ENCODE measurements around the gene LCN15. TPM values are rescaled to one million over a fixed set of nuclear protein-coding genes. Genes with fewer than 3 reads are reported as not detected.

Gene LCN15
- total and polyA plus RNA-seq, 9 donors = not detected

DNA sequence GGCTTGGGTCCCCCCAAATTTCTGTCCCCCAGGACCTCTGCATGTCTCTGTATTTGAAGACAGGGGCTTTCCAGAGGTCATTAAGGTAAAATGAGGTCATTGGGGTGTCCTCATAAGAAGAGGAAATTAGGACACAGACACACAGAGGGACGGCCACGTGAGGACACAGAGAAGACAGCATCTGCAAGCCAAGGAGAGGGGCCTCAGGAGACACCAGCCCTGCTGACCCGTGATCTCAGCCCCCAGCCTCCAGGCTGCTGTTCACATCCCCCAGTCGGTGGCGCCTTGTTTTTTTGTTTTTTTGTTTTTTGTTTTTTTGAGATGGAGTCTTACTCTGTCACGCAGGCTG is 30.7 kb upstream of the LCN15 start:
- Histone ChIP-seq H3K9me3 (no peaks in the 10 kb centered on the region), H3K27me3 (no peaks in the 10 kb centered on the region), H3K4me3 (no peak overlapping the region), H3K27ac (no peak overlapping the region), H3K4me1 (ENCODE audit: insufficient read depth) (peaks cover 26% of the 10 kb centered on the region), H3K36me3 (no peaks in the 10 kb centered on the region)
- DNase-seq = peak in 1 of 5 donors; percentile 31
- WGBS, 3 donors = 49 to 64% (median 57%) methylated on average over 6 of the region's 6 CpGs
- TF ChIP-seq, protein P1, sequence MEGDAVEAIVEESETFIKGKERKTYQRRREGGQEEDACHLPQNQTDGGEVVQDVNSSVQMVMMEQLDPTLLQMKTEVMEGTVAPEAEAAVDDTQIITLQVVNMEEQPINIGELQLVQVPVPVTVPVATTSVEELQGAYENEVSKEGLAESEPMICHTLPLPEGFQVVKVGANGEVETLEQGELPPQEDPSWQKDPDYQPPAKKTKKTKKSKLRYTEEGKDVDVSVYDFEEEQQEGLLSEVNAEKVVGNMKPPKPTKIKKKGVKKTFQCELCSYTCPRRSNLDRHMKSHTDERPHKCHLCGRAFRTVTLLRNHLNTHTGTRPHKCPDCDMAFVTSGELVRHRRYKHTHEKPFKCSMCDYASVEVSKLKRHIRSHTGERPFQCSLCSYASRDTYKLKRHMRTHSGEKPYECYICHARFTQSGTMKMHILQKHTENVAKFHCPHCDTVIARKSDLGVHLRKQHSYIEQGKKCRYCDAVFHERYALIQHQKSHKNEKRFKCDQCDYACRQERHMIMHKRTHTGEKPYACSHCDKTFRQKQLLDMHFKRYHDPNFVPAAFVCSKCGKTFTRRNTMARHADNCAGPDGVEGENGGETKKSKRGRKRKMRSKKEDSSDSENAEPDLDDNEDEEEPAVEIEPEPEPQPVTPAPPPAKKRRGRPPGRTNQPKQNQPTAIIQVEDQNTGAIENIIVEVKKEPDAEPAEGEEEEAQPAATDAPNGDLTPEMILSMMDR (IDR thresholded peaks at IDR 0.05) = no peak
- TF ChIP-seq POLR2A (IDR thresholded peaks at IDR 0.05) (no peak), EP300 (IDR thresholded peaks at IDR 0.05) (no peak)
- intact Hi-C loops (cut with DNase I) = loop anchor here in 1 of 4 donors (10.0 kb wide), 1 partner anchor 50 kb away; the partner anchor contains the start of genes AJM1 and PHPT1

DNA sequence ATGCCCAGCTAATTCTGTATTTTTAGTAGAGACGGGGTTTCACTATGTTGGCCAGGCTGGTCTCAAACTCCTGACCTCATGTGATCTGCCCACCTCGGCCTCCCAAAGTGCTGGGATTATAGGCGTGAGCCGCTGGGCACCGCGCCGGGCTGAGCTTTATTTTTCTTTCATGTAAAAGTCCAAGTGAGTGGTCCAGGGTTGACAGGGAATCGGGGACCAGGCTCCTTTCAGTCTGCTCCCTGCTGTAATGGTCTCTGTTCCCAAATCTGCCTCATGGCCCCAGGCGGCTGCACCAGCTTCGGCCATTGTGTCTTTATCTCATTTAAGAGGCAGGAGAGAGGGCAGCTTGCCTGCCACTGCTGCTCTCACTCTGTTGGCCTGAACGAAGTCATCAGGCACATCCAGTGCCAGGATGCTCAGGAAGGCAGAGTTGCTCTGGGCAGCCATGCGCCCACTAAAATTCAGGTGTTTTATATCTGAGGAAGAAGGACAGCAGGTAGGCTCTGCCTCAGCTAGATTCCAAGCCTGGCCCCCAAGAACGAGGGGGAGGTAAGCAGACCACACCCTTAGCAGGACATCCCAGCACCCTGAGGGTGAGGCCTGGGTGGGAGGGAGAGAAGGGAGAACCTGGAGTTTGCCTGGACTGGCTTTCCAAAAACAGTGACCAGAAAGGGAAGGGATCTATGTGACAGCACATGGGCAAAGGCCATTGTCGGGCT is 30.1 kb upstream of the LCN15 start:
- no peaks in the 10 kb centered on the region for H3K27me3 ChIP-seq
- H3K36me3 ChIP-seq = no peaks in the 10 kb centered on the region
- intact Hi-C loops (cut with DNase I) = loop anchor here in 1 of 4 donors (10.0 kb wide), 1 partner anchor 50 kb away; the partner anchor contains the start of genes AJM1 and PHPT1
- no peak for TF ChIP-seq EP300 (IDR thresholded peaks at IDR 0.05)
- TF ChIP-seq POLR2A (IDR thresholded peaks at IDR 0.05) = no peak
- TF ChIP-seq, protein P1 (IDR thresholded peaks at IDR 0.05) = no peak
- H3K4me1 ChIP-seq (ENCODE audit: insufficient read depth) = peaks cover 23% of the 10 kb centered on the region
- 85 to 91% (median 86%) methylated on average over 14 of the region's 14 CpGs for WGBS, 3 donors
- H3K4me3 ChIP-seq = no peak overlapping the region
- H3K27ac ChIP-seq = no peak overlapping the region
- DNase-seq = peak in 1 of 5 donors; percentile 36
- no peaks in the 10 kb centered on the region for H3K9me3 ChIP-seq

DNA sequence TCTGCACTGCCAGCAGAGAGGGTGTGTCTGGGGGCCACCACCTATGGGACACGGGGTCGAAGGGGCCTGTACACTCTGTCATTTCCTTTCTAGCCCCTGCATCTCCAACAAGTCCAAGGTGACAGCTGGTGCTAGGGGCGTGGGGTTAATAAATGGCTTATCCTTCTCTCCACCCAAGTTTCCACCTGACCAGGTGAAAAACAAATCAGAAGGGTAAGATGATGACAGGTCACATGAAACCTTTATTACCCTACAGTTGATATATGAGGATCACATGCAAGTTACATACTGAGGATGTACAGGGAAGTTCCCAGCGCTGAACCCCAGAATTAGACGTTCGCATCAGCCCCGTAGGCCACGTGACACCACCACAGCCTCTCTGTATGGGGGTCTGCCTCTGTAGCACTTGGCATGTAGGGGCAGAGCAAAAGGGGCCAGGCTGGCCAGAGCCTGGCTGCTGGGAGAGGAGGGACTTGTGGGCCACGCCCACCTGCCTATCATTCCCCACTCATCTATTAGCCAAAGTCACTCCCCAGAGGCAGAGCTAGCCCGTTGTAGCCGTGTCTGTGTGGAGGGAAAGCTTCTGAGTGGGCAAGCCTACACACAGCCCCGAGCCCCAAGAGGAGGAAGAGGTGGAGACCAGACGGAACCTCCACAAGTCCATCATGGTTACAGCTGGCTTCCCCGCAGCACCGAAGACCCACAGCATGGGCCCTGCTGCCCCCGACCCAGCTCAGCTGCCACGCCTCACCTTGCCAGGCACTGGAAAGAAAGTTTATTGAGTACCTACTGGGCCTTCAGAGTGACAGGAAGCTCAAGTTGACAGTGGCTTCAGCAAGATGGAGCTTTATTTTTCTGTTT is 29.0 kb upstream of the LCN15 start:
- Histone ChIP-seq H3K4me3 (no peak overlapping the region), H3K36me3 (no peaks in the 10 kb centered on the region), H3K27me3 (no peaks in the 10 kb centered on the region), H3K4me1 (ENCODE audit: insufficient read depth) (peaks cover 16% of the 10 kb centered on the region), H3K9me3 (no peaks in the 10 kb centered on the region), H3K27ac (no peak overlapping the region)
- WGBS, 3 donors = 77 to 78% (median 77%) methylated on average over 17 of the region's 17 CpGs
- no peak for TF ChIP-seq POLR2A (IDR thresholded peaks at IDR 0.05)
- TF ChIP-seq, protein P1 (IDR thresholded peaks at IDR 0.05) = no peak
- no peak for TF ChIP-seq EP300 (IDR thresholded peaks at IDR 0.05)
- peak in 2 of 5 donors; percentile 46 to 47 for DNase-seq
- intact Hi-C loops (cut with DNase I) = loop anchor here in 1 of 4 donors (10.0 kb wide), 1 partner anchor 51 kb away; the partner anchor contains the start of genes AJM1 and PHPT1

DNA sequence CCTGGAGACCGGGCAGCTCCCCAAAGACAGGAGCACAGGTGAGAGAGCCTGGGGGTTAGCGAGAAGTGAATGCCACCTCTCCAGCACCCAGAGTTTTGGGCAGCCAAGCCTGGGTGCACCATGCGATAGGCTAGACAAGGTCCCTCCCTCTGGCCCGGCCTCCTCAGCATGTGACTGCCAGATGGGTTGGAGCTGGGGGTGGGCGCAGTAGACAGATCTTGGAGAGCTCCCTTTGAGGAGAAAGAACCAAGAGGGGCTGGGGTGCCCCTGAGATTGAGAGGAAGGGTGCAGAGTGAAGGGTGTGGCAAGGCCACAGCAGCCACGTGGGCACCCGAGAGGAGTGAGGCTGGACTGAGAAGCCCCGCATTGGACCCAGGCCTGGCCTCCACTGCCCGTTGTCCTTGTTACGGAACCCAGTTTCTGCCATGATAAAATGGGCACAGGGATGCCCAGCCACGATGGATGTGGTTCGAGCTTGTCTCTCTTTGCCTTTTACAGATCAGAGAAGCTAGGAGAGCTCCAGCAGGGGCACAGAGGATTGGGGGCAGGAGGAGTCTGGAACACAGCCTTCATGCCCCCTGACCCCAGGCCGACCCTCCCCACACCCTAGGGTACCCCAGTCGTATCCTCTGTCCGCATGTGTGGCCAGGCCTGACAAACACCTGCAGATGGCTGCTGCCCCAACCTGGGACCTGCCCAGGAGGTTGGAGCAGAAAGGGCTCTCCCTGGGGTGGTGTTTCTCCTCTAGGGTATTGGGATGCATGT is 28.2 kb upstream of the LCN15 start:
- WGBS, 3 donors = 58 to 76% (median 59%) methylated on average over 15 of the region's 15 CpGs
- no peaks in the 10 kb centered on the region for H3K9me3 ChIP-seq
- TF ChIP-seq, protein P1 (IDR thresholded peaks at IDR 0.05) = no peak
- no peak for TF ChIP-seq EP300 (IDR thresholded peaks at IDR 0.05)
- TF ChIP-seq POLR2A (IDR thresholded peaks at IDR 0.05) = no peak
- peak in 3 of 5 donors; percentile 49 to 58 (median 55) for DNase-seq
- H3K4me3 ChIP-seq = no peak overlapping the region
- H3K27ac ChIP-seq = peak overlapping the region in 1 of 2 donors; percentile 82
- no peaks in the 10 kb centered on the region for H3K27me3 ChIP-seq
- intact Hi-C loops (cut with DNase I) = loop anchor here in 1 of 4 donors (10.0 kb wide), 1 partner anchor 52 kb away; the partner anchor contains the start of genes AJM1 and PHPT1
- H3K4me1 ChIP-seq (ENCODE audit: insufficient read depth) = peaks cover 13% of the 10 kb centered on the region
- no peaks in the 10 kb centered on the region for H3K36me3 ChIP-seq

All from ovary (tissue), 9 donors.